Right lobe of liver (tissue), 4 donors: ENCODE results near the gene LRRFIP2.

Source experiments
- POLR2A ChIP-seq: fragments of 450-650 bp; IDR thresholded peaks from one replicate; pipeline ENCODE4 v1.6.1; 2017; ENCODE audit warnings: antibody characterized with exemption, mild to moderate bottlenecking
- TF ChIP-seq, protein P1 (sequence below), 4 donors: fragments of 200-600 bp in 3 of 4; fragments of 450-650 bp in 1 of 4; IDR thresholded peaks; one replicate each; pipeline versions ENCODE4 v1.5.1 to v1.8.0; 2016 to 2022; ENCODE audit warnings: antibody characterized with exemption in 4 of 4, mild to moderate bottlenecking in 2 of 4
- donor health status: DM: no; HTN: no; CAD: no.
- donor health status: DM: no; HTN: no; CAD: no.
- donor health status: DM: no; HTN: yes; CAD: no.

DNA sequence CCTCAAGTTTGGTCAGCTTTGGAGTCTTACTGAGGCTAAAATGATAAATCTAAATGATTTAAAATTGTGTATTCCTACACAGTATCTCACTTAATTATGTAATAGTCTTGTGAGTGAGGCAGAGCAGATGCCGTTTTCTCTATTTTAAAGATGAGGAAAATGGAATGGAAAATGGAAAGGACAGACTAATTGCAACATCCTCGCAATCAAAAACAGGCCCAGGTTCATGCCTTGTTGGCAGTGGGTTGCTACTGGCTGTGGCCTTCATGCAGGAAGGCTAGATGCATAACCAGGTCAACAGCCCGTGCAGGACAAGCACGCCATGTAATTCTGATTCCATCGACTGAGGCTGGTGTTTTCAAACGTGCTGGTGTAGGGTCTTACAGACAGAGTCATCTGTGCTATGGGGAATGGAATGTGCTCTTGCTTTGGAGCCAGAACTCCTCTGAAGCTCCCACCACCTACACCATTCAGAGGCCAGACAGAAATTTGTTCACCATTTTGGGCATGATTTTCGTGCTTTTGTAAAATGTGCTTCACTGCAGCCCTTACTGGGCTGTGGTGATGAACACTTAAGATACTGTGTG is 143.2 kb downstream of the LRRFIP2 start:
- TF ChIP-seq, protein P1, sequence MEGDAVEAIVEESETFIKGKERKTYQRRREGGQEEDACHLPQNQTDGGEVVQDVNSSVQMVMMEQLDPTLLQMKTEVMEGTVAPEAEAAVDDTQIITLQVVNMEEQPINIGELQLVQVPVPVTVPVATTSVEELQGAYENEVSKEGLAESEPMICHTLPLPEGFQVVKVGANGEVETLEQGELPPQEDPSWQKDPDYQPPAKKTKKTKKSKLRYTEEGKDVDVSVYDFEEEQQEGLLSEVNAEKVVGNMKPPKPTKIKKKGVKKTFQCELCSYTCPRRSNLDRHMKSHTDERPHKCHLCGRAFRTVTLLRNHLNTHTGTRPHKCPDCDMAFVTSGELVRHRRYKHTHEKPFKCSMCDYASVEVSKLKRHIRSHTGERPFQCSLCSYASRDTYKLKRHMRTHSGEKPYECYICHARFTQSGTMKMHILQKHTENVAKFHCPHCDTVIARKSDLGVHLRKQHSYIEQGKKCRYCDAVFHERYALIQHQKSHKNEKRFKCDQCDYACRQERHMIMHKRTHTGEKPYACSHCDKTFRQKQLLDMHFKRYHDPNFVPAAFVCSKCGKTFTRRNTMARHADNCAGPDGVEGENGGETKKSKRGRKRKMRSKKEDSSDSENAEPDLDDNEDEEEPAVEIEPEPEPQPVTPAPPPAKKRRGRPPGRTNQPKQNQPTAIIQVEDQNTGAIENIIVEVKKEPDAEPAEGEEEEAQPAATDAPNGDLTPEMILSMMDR (IDR thresholded peaks at IDR 0.05), result no peak
- TF ChIP-seq POLR2A, result no peak
